GM12878 (cell line): Measurements from ENCODE around the gene COTL1. TPM values are rescaled to one million over a fixed set of nuclear protein-coding genes. Genes with fewer than 3 reads are reported as not detected.

ENCODE experiments used
- BCL11A ChIP-seq: IDR thresholded peaks from 2 replicates; pipeline ENCODE4 v1.6.1; 2011; ENCODE audit warnings: low read depth, low read length
- BCLAF1 ChIP-seq: fragments of 450-650 bp; IDR thresholded peaks from 2 replicates; pipeline ENCODE4 v1.6.1; 2017; ENCODE audit warnings: antibody characterized with exemption, mild to moderate bottlenecking, moderate library complexity
- BHLHE40 ChIP-seq, 2 experiments: fragments of 450-650 bp in 1 of 2; IDR thresholded peaks; 2 replicates each; pipeline ENCODE4 v1.6.1; 2011 to 2017; ENCODE audit warnings: low read depth in 2 of 2, borderline replicate concordance in 1 of 2, improper control_type of control experiment in 1 of 2, low read length in 1 of 2, mild to moderate bottlenecking in 1 of 2
- CBFB ChIP-seq: IDR thresholded peaks from 2 replicates; pipeline ENCODE4 v1.6.1; 2016; ENCODE audit warnings: antibody characterized with exemption, low read depth
- DPF2 ChIP-seq: fragments of 450-650 bp; IDR thresholded peaks from 2 replicates; pipeline ENCODE4 v1.6.1; 2017; ENCODE audit warnings: mild to moderate bottlenecking
- EP300 ChIP-seq, 2 experiments: fragments of 150-350 bp in 1 of 2; IDR thresholded peaks; 2 replicates each; pipeline ENCODE4 v1.6.1; 2011 to 2012; ENCODE audit warnings: low read depth in 2 of 2, low read length in 2 of 2, borderline replicate concordance in 1 of 2, improper control_type of control experiment in 1 of 2, inconsistent platforms in 1 of 2; ENCODE audit not compliant: control insufficient read depth in 1 of 2
- GATAD2B ChIP-seq: fragments of 450-650 bp; conservative IDR thresholded peaks from 2 replicates; pipeline ENCODE4 v1.6.1; 2017; ENCODE audit warnings: low read depth, mild to moderate bottlenecking, moderate library complexity
- MAX ChIP-seq: IDR thresholded peaks from 2 replicates; pipeline ENCODE4 v1.6.1; 2012; ENCODE audit warnings: low read depth, low read length, improper control_type of control experiment
- MTA2 ChIP-seq: fragments of 450-650 bp; IDR thresholded peaks from 2 replicates; pipeline ENCODE4 v1.6.1; 2016; ENCODE audit warnings: low read depth, mild to moderate bottlenecking, moderate library complexity
- NFIC ChIP-seq: IDR thresholded peaks from 2 replicates; pipeline ENCODE4 v1.6.1; 2012; ENCODE audit warnings: low read depth, mild to moderate bottlenecking, inconsistent platforms, low read length, moderate library complexity
- PAX5 ChIP-seq: IDR thresholded peaks from 2 replicates; pipeline ENCODE4 v1.6.1; 2011; ENCODE audit warnings: low read depth, low read length, borderline replicate concordance
- RAD21 ChIP-seq: IDR thresholded peaks from 2 replicates; pipeline ENCODE4 v1.6.1; 2011; ENCODE audit warnings: mild to moderate bottlenecking, low read depth, low read length, moderate library complexity; ENCODE audit not compliant: insufficient read depth
- RBBP5 ChIP-seq: fragments of 200-600 bp; sonication (generic); conservative IDR thresholded peaks from 2 replicates; pipeline ENCODE4 v1.6.1; 2016
- RUNX3 ChIP-seq: IDR thresholded peaks from 2 replicates; pipeline ENCODE4 v1.6.1; 2012; ENCODE audit warnings: low read length, inconsistent platforms
- SIN3A ChIP-seq: IDR thresholded peaks from 2 replicates; pipeline ENCODE4 v1.6.1; 2012; ENCODE audit warnings: low read depth, low read length, improper control_type of control experiment
- SMAD1 ChIP-seq: fragments of 450-650 bp; IDR thresholded peaks from 2 replicates; pipeline ENCODE4 v1.6.1; 2018; ENCODE audit warnings: mild to moderate bottlenecking, low read depth; ENCODE audit not compliant: partially characterized antibody
- SPI1 ChIP-seq: IDR thresholded peaks from 2 replicates; pipeline ENCODE4 v1.6.1; 2011; ENCODE audit warnings: low read depth, mild to moderate bottlenecking, low read length, moderate library complexity, borderline replicate concordance; ENCODE audit not compliant: insufficient read depth
- SRF ChIP-seq, 2 experiments: IDR thresholded peaks; 2 replicates each; pipeline ENCODE4 v1.6.1; 2011; ENCODE audit warnings: low read depth in 2 of 2, low read length in 2 of 2, mild to moderate bottlenecking in 1 of 2, moderate library complexity in 1 of 2
- STAT1 ChIP-seq: fragments of 450-650 bp; conservative IDR thresholded peaks from 2 replicates; pipeline ENCODE4 v1.6.1; 2014; ENCODE audit warnings: antibody characterized with exemption, mild to moderate bottlenecking
- ZNF207 ChIP-seq: fragments of 450-650 bp; IDR thresholded peaks from 2 replicates; pipeline ENCODE4 v1.6.1; 2014; ENCODE audit warnings: antibody characterized with exemption, mild to moderate bottlenecking, borderline replicate concordance
- ZNF384 ChIP-seq: IDR thresholded peaks from 2 replicates; pipeline ENCODE4 v1.6.1; 2012; ENCODE audit warnings: low read depth, mild to moderate bottlenecking, low read length, improper control_type of control experiment, borderline replicate concordance
- ZZZ3 ChIP-seq: IDR thresholded peaks from 2 replicates; pipeline ENCODE4 v1.6.1; 2011; ENCODE audit warnings: low read depth; ENCODE audit not compliant: control insufficient read depth, insufficient read length
- polyA plus RNA-seq, 11 experiments: library from polyadenylated mRNA; depleted of rRNA in 4 of 11; unstranded in 6 of 11; stranded (reverse) in 5 of 11; fragments of >200 nt; fragmentation: Nextera tagmentation in 4 of 11; fragmentation: Illumina TruSeq in 1 of 11; extraction: Ambion mirVana in 4 of 11; extraction: Trizol in 1 of 11; gene quantifications; 1 replicate in 1 of 11; 2 replicates in 10 of 11; pipeline versions ENCODE4 v1.2.1 to v1.2.3, GENCODE V29; 2011 to 2016; ENCODE audit warnings: inconsistent platforms in 2 of 11, missing spikeins in 2 of 11, low read depth in 1 of 11
- total RNA-seq, 4 experiments: library from RNA; depleted of rRNA in 3 of 4; stranded (reverse); fragments of >200 nt in 3 of 4; fragmentation: Illumina TruSeq in 1 of 4; extraction: Trizol in 1 of 4; gene quantifications; 2 replicates each; pipeline versions ENCODE4 v1.2.1 to v1.2.3, GENCODE V29; 2013 to 2021
- TF ChIP-seq, protein P1 (sequence below): IDR thresholded peaks from 2 replicates; pipeline ENCODE4 v1.6.1; 2012; ENCODE audit warnings: low read length, inconsistent platforms
- TF ChIP-seq, protein P2 (sequence below): fragments of 450-650 bp; formaldehyde crosslinking; IDR thresholded peaks from 2 replicates; pipeline ENCODE4 v1.4.0; 2020; ENCODE audit warnings: mild to moderate bottlenecking, moderate library complexity

Gene COTL1
- total and polyA plus RNA-seq, 10 of the 15 experiments (the other 5 are each of a cell fraction or from before 2014, with no cell fraction given) = 140 to 894 (median 330) TPM

GRCh38 chr16:84519855-84520254, 98.0 kb downstream of the COTL1 start (continued):
- peak; percentile 28; the same call in 1 of the 2 replicates for TF ChIP-seq BCL11A
- no peak for TF ChIP-seq ZNF207
- TF ChIP-seq SMAD1 = no peak
- peak; percentile 38 to 60; a peak in 2 of 4 replicates for TF ChIP-seq BHLHE40 (IDR thresholded peaks at IDR 0.05; ENCODE audit: borderline replicate concordance in 1 of 2, low read depth in 2 of 2, low read length in 1 of 2)
- TF ChIP-seq GATAD2B = peak; percentile 61
- peak; percentile 62 for TF ChIP-seq DPF2
- TF ChIP-seq MAX = no peak
- TF ChIP-seq ZZZ3 = no peak
- TF ChIP-seq, protein P1, sequence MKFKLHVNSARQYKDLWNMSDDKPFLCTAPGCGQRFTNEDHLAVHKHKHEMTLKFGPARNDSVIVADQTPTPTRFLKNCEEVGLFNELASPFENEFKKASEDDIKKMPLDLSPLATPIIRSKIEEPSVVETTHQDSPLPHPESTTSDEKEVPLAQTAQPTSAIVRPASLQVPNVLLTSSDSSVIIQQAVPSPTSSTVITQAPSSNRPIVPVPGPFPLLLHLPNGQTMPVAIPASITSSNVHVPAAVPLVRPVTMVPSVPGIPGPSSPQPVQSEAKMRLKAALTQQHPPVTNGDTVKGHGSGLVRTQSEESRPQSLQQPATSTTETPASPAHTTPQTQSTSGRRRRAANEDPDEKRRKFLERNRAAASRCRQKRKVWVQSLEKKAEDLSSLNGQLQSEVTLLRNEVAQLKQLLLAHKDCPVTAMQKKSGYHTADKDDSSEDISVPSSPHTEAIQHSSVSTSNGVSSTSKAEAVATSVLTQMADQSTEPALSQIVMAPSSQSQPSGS = peak; percentile 19; the same call in 1 of the 2 replicates
- TF ChIP-seq STAT1 = no peak
- TF ChIP-seq SIN3A = no peak
- TF ChIP-seq NFIC = peak; percentile 32; the same call in 1 of the 2 replicates
- peak; percentile 52; the same call in 1 of the 2 replicates for TF ChIP-seq MTA2
- no peak for TF ChIP-seq RBBP5
- TF ChIP-seq, protein P2, sequence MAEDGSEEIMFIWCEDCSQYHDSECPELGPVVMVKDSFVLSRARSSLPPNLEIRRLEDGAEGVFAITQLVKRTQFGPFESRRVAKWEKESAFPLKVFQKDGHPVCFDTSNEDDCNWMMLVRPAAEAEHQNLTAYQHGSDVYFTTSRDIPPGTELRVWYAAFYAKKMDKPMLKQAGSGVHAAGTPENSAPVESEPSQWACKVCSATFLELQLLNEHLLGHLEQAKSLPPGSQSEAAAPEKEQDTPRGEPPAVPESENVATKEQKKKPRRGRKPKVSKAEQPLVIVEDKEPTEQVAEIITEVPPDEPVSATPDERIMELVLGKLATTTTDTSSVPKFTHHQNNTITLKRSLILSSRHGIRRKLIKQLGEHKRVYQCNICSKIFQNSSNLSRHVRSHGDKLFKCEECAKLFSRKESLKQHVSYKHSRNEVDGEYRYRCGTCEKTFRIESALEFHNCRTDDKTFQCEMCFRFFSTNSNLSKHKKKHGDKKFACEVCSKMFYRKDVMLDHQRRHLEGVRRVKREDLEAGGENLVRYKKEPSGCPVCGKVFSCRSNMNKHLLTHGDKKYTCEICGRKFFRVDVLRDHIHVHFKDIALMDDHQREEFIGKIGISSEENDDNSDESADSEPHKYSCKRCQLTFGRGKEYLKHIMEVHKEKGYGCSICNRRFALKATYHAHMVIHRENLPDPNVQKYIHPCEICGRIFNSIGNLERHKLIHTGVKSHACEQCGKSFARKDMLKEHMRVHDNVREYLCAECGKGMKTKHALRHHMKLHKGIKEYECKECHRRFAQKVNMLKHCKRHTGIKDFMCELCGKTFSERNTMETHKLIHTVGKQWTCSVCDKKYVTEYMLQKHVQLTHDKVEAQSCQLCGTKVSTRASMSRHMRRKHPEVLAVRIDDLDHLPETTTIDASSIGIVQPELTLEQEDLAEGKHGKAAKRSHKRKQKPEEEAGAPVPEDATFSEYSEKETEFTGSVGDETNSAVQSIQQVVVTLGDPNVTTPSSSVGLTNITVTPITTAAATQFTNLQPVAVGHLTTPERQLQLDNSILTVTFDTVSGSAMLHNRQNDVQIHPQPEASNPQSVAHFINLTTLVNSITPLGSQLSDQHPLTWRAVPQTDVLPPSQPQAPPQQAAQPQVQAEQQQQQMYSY (CRISPR knock-in tag) = no peak
- TF ChIP-seq EP300 (IDR thresholded peaks at IDR 0.05; ENCODE audit: borderline replicate concordance in 1 of 2, control insufficient read depth in 1 of 2, low read depth in 2 of 2, low read length in 2 of 2) = peak; percentile 53; a peak in 2 of 4 replicates
- TF ChIP-seq PAX5 = peak; percentile 73
- TF ChIP-seq SRF (IDR thresholded peaks at IDR 0.05; ENCODE audit: low read depth in 2 of 2, low read length in 2 of 2) = no peak
- TF ChIP-seq RUNX3 = peak; percentile 87
- no peak for TF ChIP-seq RAD21
- 0 out of 2 replicates have a peak, but pooled peaks have one; percentile 34 for TF ChIP-seq CBFB
- TF ChIP-seq BCLAF1 = no peak
- TF ChIP-seq ZNF384 = no peak
- peak; percentile 48; the same call in 1 of the 2 replicates for TF ChIP-seq SPI1
